Adrenal gland (tissue), 12 donors: ENCODE results near the gene ANKRD37. TPM values are rescaled to one million over a fixed set of nuclear protein-coding genes. Genes with fewer than 3 reads are reported as not detected.

Experiments
- DNase-seq, 7 donors: peaks; one replicate each; pipeline ENCODE4 v3.0.0-alpha.2; 2019 to 2020
- H3K27ac ChIP-seq, 5 donors: fragments of 200-600 bp; sonication (generic) in 4 of 5; 1 replicate in 3 of 5; 2 replicates in 2 of 5; pipeline versions ENCODE4 v1.5.1 to v1.8.0; 2016 to 2020; ENCODE audit warnings: mild to moderate bottlenecking in 1 of 5
- H3K27me3 ChIP-seq: fragments of 200-600 bp; 2 replicates; pipeline ENCODE4 v1.8.0; 2021
- H3K36me3 ChIP-seq, 2 donors: fragments of 200-600 bp; replicated peaks in 1 of 2; 1 replicate in 1 of 2; 2 replicates in 1 of 2; pipeline versions ENCODE4 v1.5.1 to v1.8.0; 2018 to 2022
- H3K4me1 ChIP-seq, 2 donors: fragments of 200-600 bp; replicated peaks in 1 of 2; 1 replicate in 1 of 2; 2 replicates in 1 of 2; pipeline versions ENCODE4 v1.5.1 to v1.8.0; 2018 to 2021
- H3K4me3 ChIP-seq, 4 donors: fragments of 200-600 bp; sonication (generic) in 3 of 4; one replicate each; pipeline ENCODE4 v1.5.1; 2016 to 2018
- H3K9me3 ChIP-seq, 3 donors: fragments of 200-600 bp; sonication (generic) in 1 of 3; replicated peaks in 1 of 3; 1 replicate in 2 of 3; 2 replicates in 1 of 3; pipeline versions ENCODE4 v1.5.1 to v1.8.0; 2016 to 2021
- POLR2A ChIP-seq, 2 donors: fragments of 450-650 bp; IDR thresholded peaks; one replicate each; pipeline ENCODE4 v1.6.1; 2017; ENCODE audit warnings: antibody characterized with exemption in 2 of 2, mild to moderate bottlenecking in 2 of 2, moderate library complexity in 1 of 2
- WGBS, 4 donors: extraction: QIAGEN DNeasy Blood & Tissue Kit in 2 of 4; methylation state at CpG; one replicate each; pipeline versions ENCODE4 v1.1.5 to v1.1.7; 2013 to 2017; 5-methylcytosine and 5-hydroxymethylcytosine counted together
- intact Hi-C, 2 donors: fragments of 100-400 bp; cut with DNase I; formaldehyde crosslinking; loops; one replicate each; pipeline versions ENCODE4 v1.14.1 to v1.15.0; 2022 to 2023
- polyA plus RNA-seq, 3 donors: library from polyadenylated mRNA; stranded (reverse); fragments of 200-250 nt in 2 of 3; fragments of 350-450 nt in 1 of 3; fragmentation: Illumina TruSeq in 1 of 3; extraction: RNeasy Lipid Tissue Mini Kit (QIAGEN cat#74804) in 1 of 3; gene quantifications; one replicate each; pipeline ENCODE4 v1.2.3, GENCODE V29; 2013 to 2014
- total RNA-seq, 9 donors: library from RNA; depleted of rRNA in 4 of 9; stranded (reverse); fragments of >200 nt in 4 of 9; fragments of 120-200 nt in 1 of 9; fragmentation: NEBNext Ultra II Directional in 1 of 9; extraction: Animal tissue kit (Norgen Biotek cat#: 25700) in 1 of 9; gene quantifications; one replicate each; pipeline versions ENCODE4 v1.1.0 to v1.2.4, GENCODE V29; 2013 to 2023
- TF ChIP-seq, protein P1 (sequence below), 6 experiments: fragments of 450-650 bp in 4 of 6; fragments of 200-600 bp in 2 of 6; sonication (generic) in 1 of 6; IDR thresholded peaks; 1 replicate in 5 of 6; 2 replicates in 1 of 6; pipeline versions ENCODE4 v1.5.1 to v1.8.0; 2016 to 2021; ENCODE audit warnings: antibody characterized with exemption in 6 of 6, mild to moderate bottlenecking in 2 of 6, moderate library complexity in 1 of 6
- donor health status: healthy with polysubstance abuse.
- donor health status: Bipolar disorder and iron deficiency.
- donor health status: DM: yes; HTN: yes; CAD: no.
- donor health status: DM: no; HTN: no; CAD: no.
- donor health status: DM: no; HTN: no; CAD: no.
- donor health status: DM: yes; HTN: yes; CAD: no.

ANKRD37 gene
- total and polyA plus RNA-seq, 12 donors = 1.9 to 13.0 (median 6.7) TPM

DNA sequence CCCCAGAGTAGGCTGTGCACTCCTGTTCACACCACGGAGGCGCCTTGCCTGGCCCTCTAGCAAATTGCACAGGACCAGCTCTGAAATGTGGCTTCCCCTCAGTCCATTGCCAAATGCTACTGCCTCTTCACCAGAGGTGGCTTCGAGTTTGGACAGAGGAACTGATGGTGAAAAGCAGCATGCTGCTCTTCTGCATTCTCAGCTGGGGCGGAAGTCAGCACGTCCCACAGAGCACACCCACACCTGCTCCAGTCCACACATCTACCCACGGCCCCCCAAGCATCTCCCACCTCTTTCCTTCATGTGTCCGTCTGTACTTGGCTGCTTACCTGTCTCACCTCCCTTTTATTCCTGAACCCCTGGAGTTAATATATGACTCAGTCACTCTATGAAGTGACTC lies 44.4 kb upstream of the ANKRD37 start:
- H3K4me1 ChIP-seq = no peaks in the 10 kb centered on the region
- 88 to 96% (median 92%) methylated on average over 7 of the region's 7 CpGs for WGBS, 4 donors
- no peak overlapping the region for H3K4me3 ChIP-seq
- no peak overlapping the region for H3K27ac ChIP-seq
- TF ChIP-seq POLR2A (IDR thresholded peaks at IDR 0.05) = no peak
- TF ChIP-seq, protein P1, sequence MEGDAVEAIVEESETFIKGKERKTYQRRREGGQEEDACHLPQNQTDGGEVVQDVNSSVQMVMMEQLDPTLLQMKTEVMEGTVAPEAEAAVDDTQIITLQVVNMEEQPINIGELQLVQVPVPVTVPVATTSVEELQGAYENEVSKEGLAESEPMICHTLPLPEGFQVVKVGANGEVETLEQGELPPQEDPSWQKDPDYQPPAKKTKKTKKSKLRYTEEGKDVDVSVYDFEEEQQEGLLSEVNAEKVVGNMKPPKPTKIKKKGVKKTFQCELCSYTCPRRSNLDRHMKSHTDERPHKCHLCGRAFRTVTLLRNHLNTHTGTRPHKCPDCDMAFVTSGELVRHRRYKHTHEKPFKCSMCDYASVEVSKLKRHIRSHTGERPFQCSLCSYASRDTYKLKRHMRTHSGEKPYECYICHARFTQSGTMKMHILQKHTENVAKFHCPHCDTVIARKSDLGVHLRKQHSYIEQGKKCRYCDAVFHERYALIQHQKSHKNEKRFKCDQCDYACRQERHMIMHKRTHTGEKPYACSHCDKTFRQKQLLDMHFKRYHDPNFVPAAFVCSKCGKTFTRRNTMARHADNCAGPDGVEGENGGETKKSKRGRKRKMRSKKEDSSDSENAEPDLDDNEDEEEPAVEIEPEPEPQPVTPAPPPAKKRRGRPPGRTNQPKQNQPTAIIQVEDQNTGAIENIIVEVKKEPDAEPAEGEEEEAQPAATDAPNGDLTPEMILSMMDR (IDR thresholded peaks at IDR 0.05) = no peak
- DNase-seq = no peak
- no peaks in the 10 kb centered on the region for H3K36me3 ChIP-seq
- H3K9me3 ChIP-seq = no peaks in the 10 kb centered on the region
- intact Hi-C loops = no loop called here
- no peaks in the 10 kb centered on the region for H3K27me3 ChIP-seq

DNA sequence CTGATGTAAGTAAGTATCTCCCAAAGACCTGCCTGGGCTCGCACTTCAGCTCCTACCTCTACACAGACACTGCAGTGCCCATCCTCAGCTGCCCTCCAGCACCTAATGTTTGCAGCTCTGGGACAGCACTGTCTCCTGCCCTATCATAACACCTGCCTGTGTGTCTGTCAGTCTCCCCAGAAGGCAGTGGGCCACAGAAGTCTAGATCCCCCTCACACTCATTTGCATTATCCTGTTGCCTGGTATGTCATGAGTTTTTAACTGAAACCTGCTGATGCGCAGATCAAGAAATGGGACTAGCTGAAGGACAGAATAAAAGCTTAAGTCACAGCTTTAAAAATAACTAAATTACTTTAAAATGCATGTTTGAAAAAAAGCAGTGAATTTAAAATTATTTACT lies 43.9 kb upstream of the ANKRD37 start:
- DNase-seq = no peak
- WGBS, 4 donors = 98 to 100% (median 100%) methylated on average over 2 of the region's 2 CpGs
- no peaks in the 10 kb centered on the region for H3K9me3 ChIP-seq
- TF ChIP-seq, protein P1 (IDR thresholded peaks at IDR 0.05) = no peak
- TF ChIP-seq POLR2A (IDR thresholded peaks at IDR 0.05) = no peak
- no peaks in the 10 kb centered on the region for H3K27me3 ChIP-seq
- no peaks in the 10 kb centered on the region for H3K36me3 ChIP-seq
- no peaks in the 10 kb centered on the region for H3K4me1 ChIP-seq
- intact Hi-C loops = no loop called here
- H3K27ac ChIP-seq = no peak overlapping the region
- H3K4me3 ChIP-seq = no peak overlapping the region

DNA sequence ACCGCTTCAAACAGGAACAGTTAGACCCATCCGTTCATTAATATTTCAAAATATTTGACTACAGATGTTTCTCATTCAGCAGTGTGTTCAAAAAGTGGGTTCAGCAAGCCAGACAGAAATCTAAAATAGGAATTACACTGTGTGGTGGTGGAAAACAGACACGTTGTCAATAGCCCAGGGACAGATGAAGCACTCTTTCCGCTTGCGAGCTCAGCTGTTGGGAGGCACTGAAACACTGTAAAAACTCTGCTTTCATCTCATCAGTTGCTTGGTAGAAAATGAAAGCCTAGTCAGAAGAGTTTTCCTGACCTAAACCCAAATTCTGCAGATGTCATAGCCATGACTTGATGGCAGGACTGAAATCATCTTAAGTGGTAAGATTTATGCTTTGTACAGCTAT lies 39.4 kb upstream of the ANKRD37 start:
- 94 to 95% (median 95%) methylated on average over 5 of the region's 5 CpGs for WGBS, 4 donors
- Histone ChIP-seq H3K27me3 (no peaks in the 10 kb centered on the region), H3K9me3 (no peaks in the 10 kb centered on the region), H3K36me3 (no peaks in the 10 kb centered on the region), H3K4me1 (no peaks in the 10 kb centered on the region), H3K4me3 (no peak overlapping the region), H3K27ac (no peak overlapping the region)
- intact Hi-C loops = no loop called here
- DNase-seq = no peak
- no peak for TF ChIP-seq POLR2A (IDR thresholded peaks at IDR 0.05)
- TF ChIP-seq, protein P1 (IDR thresholded peaks at IDR 0.05) = no peak

DNA sequence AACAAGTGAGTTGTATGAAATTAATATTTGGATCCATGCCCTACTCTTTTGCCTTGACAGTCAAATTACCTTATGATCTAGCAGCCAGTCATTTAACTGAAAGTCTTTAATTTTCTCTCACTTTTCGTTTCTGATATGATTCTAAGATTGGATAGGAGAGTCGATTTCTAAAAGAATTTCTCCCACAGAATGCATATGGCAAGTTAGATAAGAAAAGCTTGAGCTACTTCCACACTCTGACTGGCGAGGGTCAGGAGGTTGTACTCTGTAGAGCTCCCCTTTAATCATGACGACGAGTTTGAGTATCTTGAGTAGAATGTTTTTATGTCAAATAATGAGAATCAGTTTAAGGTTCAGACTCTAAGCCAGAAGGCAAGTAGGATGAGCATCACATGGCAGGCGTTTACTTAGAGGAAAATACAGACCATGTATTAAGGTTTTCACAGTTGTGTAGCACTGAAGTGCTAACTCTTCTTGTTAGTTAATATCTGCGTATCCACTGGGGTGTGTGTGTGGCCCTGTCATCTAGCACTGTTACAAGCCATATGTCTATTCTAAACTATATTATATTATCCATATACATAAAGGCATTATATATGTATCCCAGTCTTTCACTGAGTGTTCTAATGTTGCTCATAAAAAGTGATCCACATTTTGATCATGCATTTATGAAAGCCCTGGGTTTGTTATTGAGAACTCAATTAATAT lies 38.8 kb upstream of the ANKRD37 start:
- H3K4me1 ChIP-seq = no peaks in the 10 kb centered on the region
- WGBS, 4 donors = 80 to 90% (median 86%) methylated on average over 7 of the region's 7 CpGs
- TF ChIP-seq, protein P1 (IDR thresholded peaks at IDR 0.05) = no peak
- no peak for TF ChIP-seq POLR2A (IDR thresholded peaks at IDR 0.05)
- DNase-seq = no peak
- no peaks in the 10 kb centered on the region for H3K27me3 ChIP-seq
- intact Hi-C loops = no loop called here
- no peaks in the 10 kb centered on the region for H3K9me3 ChIP-seq
- H3K36me3 ChIP-seq = no peaks in the 10 kb centered on the region
- H3K4me3 ChIP-seq = no peak overlapping the region
- no peak overlapping the region for H3K27ac ChIP-seq
